GM21360 (cell line): Measurements from ENCODE around the gene MATR3.

Experiments
- ATAC-seq: cut with Tn5 transposase; IDR thresholded peaks from one replicate; pipeline ENCODE4 v1.9.1; 2021; ENCODE audit warnings: mild to moderate bottlenecking, moderate library complexity; ENCODE audit not compliant: unreplicated experiment

MATR3 gene

DNA sequence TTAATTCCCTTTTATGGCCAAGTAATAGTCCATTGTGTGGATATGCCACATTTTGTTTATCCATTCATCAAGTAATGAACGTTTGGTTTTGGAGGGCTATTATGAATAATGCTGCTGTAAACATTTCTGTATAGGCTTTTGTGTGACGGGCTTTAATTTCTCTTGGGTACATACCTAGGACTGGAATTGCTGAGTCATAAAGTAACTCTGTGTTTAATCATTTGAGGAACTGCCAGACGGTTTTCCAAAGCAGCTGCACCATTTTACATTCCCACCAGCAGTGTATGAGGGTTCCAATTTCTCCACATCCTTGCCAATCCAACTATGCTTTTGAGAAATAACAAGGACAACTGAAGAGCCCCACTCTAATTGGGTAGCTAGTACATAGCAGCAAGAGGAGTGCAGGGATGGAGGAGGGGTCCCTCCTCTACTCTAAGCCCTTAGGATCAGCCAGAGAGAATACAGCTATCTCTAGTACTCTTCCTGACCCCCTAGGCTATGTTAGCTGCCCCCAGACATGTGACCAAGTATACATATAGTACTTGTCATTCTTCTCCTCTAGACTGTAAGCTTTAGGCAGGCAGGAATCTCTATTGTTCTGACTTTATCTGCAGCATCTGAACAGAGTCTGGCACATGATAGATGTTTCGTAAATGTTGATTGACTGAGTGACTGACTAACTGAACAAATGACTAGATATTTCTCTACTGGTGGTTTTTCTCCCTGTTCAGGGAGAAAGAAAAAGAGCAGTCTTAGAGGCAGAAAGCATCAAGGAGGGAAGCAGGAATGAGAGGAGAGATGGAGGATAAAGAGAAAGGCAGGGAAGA lies 22.1 kb upstream of the MATR3 start:
- no peak for ATAC-seq

DNA sequence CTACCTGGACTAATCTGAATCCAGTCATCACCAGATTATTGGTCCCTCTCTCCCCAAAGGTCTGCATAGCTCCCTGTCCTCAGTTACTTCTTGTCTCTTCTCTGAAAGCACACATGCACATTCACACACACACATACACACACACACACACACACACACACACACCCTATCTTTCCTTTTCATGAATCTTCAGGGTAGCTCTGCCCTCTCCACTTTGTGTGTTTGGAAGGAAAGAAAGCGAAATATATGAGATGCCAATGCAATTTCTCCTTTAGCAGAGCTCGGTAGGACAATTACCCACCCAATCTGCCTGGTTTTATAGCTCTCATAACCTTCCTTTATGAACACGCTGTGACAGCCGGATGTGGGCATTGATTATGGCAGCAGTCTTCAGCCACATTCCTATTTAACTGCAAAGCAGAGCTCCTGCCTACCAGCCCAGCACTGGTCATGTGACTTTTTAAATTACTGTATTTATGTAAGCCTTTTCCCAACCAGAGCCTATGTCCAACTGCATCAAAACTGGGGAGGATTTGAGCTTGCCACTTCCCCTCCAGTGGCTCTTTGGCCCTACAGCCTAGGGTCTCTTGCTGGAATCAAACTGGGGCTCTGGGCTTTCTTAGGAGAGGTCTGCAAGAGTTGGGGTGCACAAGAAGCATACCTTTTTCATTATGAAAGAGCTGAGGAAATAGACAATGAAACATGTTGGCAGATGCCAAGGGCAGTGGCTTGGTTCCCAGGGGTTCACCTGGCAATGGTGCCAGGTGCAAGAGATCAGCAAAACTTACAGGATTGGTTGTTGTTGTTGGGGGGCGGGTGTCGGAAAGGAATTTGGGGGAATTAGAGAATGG lies 20.8 kb upstream of the MATR3 start:
- ATAC-seq: no peak

DNA sequence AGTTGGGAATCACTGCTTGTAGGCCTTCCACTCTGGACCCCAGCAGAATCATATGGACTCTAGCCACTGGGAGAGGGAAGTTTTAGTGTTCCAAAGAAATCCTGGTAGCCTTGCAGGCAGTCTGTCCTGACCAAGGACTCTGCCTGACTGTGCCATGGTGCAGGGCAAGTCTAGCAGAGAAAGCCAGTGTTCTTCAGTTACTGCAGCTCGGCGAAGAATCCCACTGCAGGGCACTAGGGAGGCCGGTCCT lies 20.3 kb upstream of the MATR3 start:
- no peak for ATAC-seq

DNA sequence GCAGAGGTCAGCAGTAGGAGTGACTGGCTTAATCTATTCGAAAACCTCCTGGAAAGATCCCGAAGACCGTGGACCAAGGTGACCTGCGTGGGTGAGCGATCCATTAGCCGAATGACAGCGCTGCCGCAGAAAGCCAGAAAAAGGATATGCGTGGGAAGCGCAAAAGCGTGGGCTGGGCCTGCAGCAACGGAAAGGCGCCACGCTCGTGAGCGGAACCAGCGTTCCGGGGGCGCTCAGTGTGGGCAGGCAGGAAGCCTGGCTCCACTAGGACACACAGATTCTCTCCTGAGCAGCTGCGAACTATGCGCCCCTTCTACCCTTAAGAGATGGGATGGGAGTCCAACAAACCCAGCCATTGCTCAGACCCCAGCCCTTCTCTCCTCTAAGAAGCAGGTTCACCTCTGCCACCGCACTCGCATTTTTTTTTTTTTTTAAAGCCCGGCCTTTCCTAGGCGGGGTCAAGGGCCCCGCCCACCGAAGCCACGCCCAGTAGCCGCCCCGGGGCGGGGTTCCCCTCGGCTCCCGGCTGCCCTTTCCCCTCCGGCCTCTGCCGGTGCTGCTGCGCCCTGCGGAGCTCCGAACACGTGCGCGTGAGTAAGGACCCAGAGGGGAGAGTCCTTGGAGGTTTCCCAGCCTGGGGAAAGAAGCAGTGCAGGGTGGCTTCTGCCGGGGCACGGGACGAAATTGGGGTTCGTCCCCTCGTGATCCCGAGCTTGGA lies 19.8 kb upstream of the MATR3 start:
- ATAC-seq: peak; percentile 71

DNA sequence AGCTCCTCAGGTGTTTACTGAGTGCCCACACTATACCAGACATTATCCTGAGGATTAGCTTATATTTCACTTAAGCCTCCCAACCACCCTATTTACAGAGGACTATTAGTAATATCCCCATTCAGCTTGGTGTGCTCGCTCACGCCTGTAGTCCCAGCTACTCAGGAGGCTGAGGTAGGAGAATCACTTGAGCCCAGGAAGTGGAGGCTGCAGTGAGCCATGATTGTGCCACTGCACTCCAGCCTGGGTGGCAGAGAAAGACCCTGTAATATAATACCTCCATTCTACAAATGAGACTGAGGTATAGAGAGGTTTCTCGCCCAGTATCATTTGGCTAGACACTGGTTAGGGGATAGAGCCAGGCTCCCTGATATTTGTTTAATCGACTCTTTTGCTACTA lies 18.0 kb upstream of the MATR3 start:
- no peak for ATAC-seq

DNA sequence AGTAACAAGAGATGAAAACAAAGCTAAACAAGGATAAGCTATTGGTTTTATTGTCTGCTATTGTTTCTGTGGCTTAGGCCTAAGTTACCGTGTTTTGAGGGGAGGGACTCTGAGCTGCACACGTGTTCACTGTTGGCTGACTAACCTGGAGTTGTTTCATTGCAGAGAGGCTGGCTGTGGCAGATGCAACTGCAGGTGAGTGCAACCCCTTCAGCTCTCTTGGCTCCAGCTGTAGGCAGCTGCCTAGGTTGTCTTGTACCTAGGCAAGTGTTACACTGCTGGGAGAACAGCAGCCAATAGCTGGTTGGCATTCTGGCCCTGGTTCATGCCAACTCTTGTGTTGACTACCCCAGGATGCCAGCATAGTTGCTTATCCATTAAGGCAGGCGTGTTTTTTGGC lies 17.6 kb upstream of the MATR3 start:
- no peak for ATAC-seq

DNA sequence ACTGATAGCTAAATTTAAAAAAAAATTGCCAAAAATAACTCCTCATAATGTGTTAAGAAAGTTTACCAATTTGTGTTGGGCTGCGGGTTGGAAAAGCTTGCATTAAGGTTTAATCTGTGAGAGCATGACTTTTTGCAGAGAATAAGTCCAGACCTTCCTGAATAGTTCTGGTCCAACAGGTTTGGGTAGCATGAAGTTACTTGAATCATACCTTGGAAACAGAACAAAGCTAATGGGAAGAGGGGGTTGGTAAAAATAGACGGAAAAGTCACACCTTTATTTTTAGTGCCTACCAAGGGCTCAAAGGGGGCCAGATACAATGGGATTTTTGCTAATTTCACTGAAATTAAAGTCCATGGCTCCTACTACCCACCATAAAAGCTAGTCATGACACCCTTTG lies 17.1 kb upstream of the MATR3 start:
- no peak for ATAC-seq

DNA sequence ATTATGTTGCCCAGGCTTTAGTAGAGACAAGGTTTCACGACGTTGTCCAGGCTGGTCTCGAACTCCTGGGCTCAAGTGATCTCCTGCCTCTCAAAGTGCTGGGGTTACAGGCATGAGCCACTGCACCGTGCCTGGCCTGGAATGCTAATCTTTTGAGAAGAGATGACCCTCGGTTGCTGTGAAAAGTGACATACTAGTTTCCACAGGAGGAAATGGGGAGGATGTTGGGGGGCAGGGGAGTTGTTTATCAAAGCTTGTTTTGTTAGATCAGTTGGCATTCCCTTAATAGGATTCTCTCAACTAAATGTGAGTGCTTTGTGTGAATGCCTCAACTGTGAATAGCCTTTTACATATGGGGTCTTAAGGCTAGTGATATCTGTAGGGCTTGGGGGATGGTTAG lies 16.4 kb upstream of the MATR3 start:
- no peak for ATAC-seq

DNA sequence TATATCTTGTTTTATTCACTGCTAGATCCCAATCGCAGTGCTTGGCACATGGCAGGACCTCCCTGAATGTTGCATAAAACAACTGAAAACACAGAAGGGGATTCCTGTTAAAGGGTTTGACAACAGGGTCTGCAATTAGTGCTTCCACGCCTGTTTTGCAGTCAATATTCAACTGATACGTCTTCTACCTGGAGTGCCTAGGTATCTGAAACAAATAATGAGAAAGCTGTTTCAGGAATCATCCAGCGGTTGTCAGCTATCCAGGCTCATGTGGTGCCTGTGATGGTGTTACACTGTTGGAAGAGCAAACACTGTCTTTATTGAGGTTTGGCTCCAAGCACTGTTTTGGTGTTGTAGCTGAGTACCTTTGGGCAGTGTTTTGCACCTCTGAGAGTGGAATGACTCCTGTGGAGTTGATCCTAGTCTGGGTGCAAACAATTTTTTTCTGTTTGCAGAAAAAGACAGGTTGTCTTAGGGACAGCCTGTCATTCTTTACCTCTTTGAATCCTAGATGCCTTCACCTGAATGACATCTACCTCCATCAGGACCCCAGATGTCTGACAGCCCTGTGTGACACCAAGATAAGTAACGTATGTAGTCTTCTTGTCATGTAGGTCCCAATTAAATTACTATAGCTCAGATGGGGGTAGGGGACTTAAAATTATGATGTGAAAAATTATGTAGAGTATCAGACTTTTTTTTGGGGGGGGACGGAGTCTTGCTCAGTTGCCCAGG lies 14.8 kb upstream of the MATR3 start:
- no peak for ATAC-seq

DNA sequence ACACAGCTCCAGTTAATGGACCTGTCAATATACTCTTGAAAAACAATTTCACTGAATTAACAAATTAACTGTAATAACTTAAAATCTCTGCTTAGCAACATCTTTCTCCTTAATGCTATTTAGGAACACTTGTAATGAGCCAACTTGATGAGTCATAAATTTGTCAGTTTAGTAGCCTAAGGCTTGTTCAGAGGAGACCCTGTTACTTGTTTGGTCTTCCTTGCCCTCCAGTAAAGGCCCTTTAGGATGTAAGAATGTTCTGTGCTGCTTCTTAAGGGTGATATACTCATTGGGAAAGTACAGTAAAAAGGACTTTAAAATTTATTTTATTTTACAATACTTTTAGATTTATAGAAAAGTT lies 11.4 kb upstream of the MATR3 start:
- ATAC-seq: no peak

DNA sequence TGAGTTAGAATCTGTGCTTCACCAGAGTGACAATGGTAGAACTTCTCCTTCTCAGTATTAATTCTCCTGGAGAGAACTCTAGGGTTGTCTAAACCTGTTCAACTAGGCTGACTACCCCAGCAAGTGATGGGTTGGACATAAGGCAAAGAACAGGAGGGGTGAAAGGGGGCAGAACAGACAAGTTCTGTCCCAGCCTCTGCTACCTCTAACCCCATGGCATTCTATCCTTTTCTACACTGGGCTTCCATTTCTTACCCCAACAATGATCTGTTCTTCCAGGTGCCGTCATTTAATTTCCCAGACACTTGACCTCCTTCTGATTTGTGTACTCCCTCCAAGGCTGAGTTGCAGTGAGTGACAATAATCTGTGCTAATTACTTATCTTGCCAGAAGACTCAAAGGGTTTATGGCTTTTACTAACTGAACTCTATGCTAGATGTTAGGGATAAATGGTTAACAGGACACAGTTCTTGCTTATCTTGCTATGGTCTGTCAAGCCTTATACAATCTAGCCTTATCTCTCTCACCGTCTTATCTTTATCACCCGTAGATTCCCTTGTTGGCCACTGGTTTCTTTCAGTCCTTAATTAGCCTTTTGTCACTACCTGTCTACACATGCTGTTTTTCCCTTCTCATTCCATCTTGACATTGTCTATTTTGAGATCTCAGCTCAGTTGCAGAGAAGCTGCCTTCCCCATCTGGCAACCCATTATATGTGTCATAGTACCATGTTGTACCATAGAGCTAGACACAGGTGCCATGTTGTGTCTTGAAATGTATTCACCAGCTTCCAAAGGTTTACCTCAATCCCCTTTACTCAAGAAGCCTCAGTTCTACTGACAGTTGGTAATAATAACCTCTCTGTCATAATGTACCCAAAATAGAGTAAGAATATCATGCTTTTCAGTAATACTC lies 10.0 kb upstream of the MATR3 start:
- no peak for ATAC-seq

DNA sequence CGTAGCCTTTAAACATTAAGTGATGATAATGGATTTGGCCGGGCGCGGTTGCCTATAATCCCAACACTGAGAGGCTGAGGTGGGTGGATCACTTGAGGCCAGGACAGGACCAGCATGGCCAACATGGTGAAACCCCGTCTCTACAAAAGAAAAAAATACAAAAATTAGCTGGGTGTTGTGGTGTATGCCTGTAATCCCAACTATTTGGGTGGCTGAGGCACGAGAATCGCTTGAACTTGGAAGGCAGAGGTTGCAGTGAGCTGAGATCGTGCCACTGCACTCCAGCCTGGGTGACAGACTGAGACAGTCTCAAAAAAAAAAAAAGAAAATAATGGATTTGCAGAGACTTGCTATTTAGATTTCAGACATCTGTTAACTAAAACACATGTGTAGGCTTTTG lies 9.2 kb upstream of the MATR3 start:
- no peak for ATAC-seq

DNA sequence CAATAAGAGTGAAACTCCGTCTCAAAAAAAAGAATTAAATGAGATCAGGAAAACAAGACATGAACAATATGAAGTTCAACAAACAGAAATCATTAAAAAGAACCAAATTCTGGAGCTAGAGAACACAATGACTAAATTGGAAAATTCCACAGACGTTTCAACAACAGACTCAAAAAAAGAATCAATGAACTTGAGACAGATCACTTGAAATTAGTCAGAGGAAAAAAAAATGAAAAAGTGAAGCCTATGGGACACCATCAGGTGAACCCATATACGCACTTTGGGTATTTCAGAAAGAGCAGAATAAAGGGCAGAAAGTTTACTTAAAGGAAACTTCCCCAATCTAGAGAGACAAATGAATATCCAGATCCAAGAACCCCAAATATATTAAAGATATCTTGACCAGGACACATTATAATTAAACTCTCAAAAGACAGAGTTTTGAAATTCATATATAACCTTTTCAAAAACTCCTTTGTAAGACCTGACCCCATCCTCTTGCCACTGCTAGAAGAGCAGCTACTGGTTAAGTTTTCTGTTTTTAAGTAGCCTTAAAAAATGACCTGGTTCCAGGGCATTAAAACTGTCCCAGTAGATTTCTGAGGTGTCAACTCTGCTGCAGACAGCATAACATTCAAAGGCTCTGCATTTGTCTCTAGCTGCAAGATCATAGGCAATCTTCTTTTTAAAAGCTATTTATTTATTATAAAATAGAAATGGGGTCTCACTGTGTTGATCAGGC lies 7.7 kb upstream of the MATR3 start:
- no peak for ATAC-seq

DNA sequence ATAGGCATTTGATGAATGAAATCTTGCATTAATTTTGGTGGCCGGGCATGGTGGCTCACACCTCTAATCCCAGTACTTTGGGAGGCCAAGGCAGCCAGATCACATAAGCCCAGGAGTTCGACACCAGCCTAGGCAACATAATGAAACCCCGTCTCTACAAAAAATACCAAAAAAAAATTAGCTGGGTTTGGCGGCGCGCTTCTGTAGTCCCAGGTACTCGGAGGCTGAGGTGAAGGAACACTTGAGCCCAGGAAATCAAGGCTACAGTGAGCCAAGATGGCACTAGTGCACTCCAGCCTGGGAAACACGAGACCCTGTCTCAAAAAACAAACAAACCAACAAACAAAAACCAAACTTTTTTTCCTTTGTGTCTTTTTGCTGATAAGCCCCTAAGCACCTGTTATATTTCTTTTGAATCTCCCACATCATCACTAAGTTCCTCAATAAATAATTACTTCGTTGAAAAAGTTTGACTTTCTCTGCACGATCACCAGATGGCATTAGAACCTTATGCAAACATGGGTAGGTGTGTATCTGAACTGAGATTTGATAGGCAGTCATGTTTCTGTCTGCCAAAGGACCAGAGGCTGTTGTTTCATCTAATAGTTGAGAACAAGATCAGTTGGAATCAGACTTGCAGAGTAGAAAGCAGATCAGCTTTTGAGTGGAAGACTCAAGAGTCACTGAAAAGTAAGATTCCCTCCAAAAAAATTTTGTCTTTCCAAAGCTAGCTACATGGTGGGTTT lies 5.5 kb upstream of the MATR3 start:
- no peak for ATAC-seq

DNA sequence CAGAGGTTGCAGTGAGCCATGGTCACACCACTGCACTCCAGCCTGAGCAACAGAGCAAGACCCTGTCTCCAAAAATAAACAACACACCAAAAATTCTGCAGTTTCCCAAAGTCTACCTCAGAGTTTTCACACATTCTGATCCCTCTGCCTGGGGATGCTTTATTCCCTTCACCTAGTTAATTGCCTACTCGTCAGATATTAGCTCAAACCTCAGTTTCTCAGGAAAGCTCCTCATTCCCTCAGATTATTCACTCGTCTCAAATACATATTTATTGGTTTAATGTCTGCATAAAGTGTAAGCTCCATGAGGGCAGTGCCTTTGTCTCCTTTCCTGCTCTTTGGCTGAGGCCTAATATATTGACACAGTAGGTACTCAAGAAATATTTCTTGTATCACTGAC lies 2.5 kb upstream of the MATR3 start:
- no peak for ATAC-seq

DNA sequence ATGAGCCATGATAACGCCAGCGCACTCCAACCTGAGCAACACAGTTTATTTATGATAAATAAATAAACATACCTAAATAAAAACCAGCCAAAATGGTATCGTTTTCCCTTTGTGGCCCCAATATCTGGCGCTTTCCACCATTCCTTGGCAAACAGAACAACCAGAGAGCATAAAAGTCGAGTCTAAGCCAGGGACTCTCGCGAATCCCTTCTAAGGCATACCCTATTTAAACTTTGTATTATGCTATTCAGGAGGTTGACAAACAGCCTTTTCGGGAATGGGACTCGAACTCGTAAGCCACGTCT lies 386 bp upstream of the MATR3 start:
- ATAC-seq: no peak

DNA sequence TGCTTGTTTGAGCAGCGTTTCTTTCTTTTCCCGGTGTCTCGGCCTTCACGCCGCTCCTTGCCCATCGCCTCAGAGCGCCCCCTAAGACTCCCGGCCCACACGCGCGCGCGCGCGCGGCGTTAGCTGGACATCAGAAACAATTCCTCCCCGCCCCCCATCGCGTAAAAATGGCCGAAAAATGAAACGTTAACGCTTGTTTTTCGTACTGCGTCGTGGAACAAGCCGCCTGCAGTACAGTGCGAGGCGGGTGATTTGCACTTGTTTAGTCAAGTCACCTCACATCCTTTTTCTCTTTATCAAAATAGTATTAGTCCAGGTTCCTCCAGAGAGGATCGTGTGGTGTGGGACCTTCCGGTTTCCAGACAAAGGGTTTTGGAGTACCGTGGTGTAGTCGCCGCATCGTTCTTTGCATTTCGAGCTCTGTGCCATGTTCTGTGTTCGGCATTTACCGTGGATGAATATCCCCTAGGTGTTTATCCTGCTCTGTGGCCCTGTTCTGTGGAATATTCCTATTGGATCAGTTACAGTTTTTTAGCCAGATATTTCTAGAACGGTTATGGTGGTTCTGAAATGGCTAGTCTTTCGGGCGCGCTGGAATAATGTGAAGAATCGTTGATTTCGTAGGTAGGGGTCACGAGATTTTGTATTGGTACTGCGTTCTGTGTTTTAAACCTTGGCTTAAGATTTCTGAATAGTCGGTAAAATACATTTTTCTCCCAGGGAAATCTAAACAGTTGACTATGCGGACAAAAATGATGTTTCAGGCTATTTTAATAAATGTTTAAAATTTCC lies 1.0 kb downstream of the MATR3 start:
- peak; percentile 12 for ATAC-seq

DNA sequence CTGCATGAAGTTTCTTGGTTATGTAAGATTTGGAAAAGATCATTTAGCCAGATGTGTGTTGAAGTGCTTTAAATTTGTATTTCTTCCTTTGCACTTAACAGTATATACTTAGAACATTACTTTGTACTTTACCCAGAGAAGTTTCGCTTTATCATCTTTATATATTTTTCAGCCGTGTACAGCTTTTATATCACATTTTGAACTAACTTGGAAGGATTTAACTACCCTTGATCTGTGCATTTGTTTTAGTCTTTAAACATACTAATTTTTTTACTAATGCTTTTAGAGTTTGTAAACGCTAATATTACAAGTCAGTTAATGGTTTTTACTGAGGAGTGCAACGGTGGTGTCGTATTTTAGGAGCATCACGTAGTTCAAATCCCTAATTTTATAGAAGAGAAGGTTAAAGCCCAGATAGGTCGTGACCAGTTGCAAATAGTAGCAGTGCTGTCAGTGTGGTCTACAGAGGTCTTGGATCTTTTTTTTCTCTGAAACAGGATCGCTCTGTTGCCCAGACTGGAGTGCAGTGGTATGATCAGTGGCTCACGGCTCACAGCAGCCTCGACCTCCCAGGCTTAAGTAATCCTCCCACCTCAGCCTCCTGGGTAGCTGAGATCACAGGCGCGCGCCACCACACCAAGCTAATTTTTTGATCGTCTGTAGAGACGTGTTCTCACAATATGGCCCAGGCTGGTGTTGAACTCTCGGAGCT lies 2.0 kb downstream of the MATR3 start:
- no peak for ATAC-seq
